Gastroesophageal sphincter (tissue), 4 donors: Measurements from ENCODE around the gene CACNA1A. TPM values are rescaled to one million over a fixed set of nuclear protein-coding genes. Genes with fewer than 3 reads are reported as not detected.

ENCODE experiments used
- ATAC-seq: fragments of 150-250 bp; one replicate; pipeline ENCODE4 v1.9.1; 2016; ENCODE audit warnings: mild to moderate bottlenecking, moderate library complexity
- H3K27ac ChIP-seq, 4 donors: fragments of 200-600 bp; sonication (generic) in 3 of 4; 1 replicate in 3 of 4; 2 replicates in 1 of 4; pipeline ENCODE4 v1.5.1; 2016 to 2019
- H3K27me3 ChIP-seq: fragments of 200-600 bp; sonication (generic); one replicate; pipeline ENCODE4 v1.5.1; 2019
- H3K36me3 ChIP-seq, 2 donors: fragments of 200-600 bp; sonication (generic); one replicate each; pipeline ENCODE4 v1.5.1; 2019; ENCODE audit warnings: control low read depth in 1 of 2
- H3K4me1 ChIP-seq, 3 donors: fragments of 200-600 bp; sonication (generic); 1 replicate in 2 of 3; 2 replicates in 1 of 3; pipeline ENCODE4 v1.5.1; 2016 to 2019; ENCODE audit warnings: control low read depth in 2 of 3
- H3K4me3 ChIP-seq, 2 donors: fragments of 200-600 bp; sonication (generic); one replicate each; pipeline ENCODE4 v1.5.1; 2019; ENCODE audit warnings: mild to moderate bottlenecking in 1 of 2, moderate library complexity in 1 of 2
- H3K9me3 ChIP-seq, 3 donors: fragments of 200-600 bp; sonication (generic); one replicate each; pipeline ENCODE4 v1.5.1; 2017 to 2019; ENCODE audit warnings: control low read depth in 2 of 3
- CTCF ChIP-seq, 4 experiments: fragments of 200-600 bp in 2 of 4; fragments of 450-650 bp in 2 of 4; sonication (generic) in 1 of 4; IDR thresholded peaks; one replicate each; pipeline ENCODE4 v1.5.1; 2017 to 2019; ENCODE audit warnings: antibody characterized with exemption in 4 of 4, mild to moderate bottlenecking in 2 of 4, moderate library complexity in 2 of 4
- EP300 ChIP-seq: sonication (generic); formaldehyde crosslinking; IDR thresholded peaks from one replicate; pipeline ENCODE4 v1.6.1; 2017; ENCODE audit warnings: antibody characterized with exemption, mild to moderate bottlenecking
- POLR2A ChIP-seq, 2 donors: fragments of 450-650 bp; IDR thresholded peaks; one replicate each; pipeline ENCODE4 v1.6.1; 2017; ENCODE audit warnings: antibody characterized with exemption in 2 of 2, mild to moderate bottlenecking in 2 of 2, moderate library complexity in 1 of 2
- POLR2AphosphoS5 ChIP-seq: sonication (generic); formaldehyde crosslinking; IDR thresholded peaks from one replicate; pipeline ENCODE4 v1.6.1; 2017; ENCODE audit warnings: antibody characterized with exemption
- WGBS, 2 donors: methylation state at CpG; one replicate each; pipeline ENCODE4 v1.1.5; 2018; ENCODE audit warnings: low coverage in 1 of 2; 5-methylcytosine and 5-hydroxymethylcytosine counted together
- total RNA-seq, 4 donors: library from RNA; depleted of rRNA; stranded (reverse); fragments of >200 nt; gene quantifications; one replicate each; pipeline ENCODE4 v1.1.0, GENCODE V29; 2016

Gene CACNA1A
- total RNA-seq, 4 donors from 2014 or later: 0.54 to 1.3 (median 0.93) TPM; not detected in 1

- Histone ChIP-seq H3K27ac (no peak overlapping the region), H3K4me1 (no peaks in the 10 kb centered on the region), H3K36me3 (no peaks in the 10 kb centered on the region), H3K27me3 (peaks cover 31% of the 10 kb centered on the region), H3K4me3 (no peak overlapping the region), H3K9me3 (peaks cover 0 to 5% (median 0%) of the 10 kb centered on the region in 3 donors)
- WGBS, 2 donors: 48% methylated on average over 2 of the region's 2 CpGs; no CpG with 5 or more reads in 1 of the 2 donors
- TF ChIP-seq POLR2AphosphoS5 (no peak), POLR2A (IDR thresholded peaks at IDR 0.05) (no peak), CTCF (IDR thresholded peaks at IDR 0.05) (no peak), EP300 (no peak)
- no peak for ATAC-seq
Observed at GRCh38 chr19:13255719-13256059, 250.6 kb downstream of the CACNA1A start.

DNA sequence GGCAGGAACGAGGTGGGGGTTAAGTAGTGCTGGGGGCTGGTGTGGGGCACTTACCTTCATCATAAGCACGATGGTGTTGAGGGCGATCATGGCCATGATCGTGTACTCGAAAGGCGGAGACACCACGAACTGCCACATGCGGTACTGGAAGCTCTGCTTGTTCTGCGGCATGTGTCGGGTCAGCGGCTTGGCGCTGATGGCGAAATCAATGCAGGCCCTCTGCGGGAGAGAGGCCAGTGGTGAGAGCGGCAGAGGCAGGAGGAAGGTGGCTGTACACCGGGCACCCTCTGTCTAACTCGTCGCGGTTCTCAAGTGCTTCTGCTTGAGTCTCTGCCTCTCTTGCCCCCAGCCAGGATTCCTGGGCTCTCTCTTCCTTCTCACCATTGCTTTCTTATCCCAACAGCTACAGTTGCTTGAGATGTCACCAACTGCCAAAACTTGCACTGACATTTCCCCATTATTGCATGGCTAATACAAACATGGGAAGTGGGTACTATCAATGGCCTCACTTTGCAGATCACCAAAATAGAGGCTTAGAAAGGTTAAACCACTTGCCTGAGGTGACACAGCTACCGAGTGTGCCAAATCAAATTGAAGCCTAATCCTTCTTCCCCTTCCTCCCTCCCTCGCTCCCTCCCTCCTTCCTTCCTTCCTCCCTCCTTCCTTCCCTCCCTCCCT, 251.1 kb downstream of the CACNA1A start:
- peaks cover 0 to 5% (median 0%) of the 10 kb centered on the region in 3 donors for H3K9me3 ChIP-seq
- H3K27ac ChIP-seq: no peak overlapping the region
- no peak for ATAC-seq
- WGBS, 2 donors: 84% methylated on average over 20 of the region's 21 CpGs; no CpG with 5 or more reads in 1 of the 2 donors
- TF ChIP-seq POLR2A (IDR thresholded peaks at IDR 0.05): no peak
- TF ChIP-seq CTCF (IDR thresholded peaks at IDR 0.05): no peak
- TF ChIP-seq POLR2AphosphoS5: no peak
- no peak for TF ChIP-seq EP300
- H3K27me3 ChIP-seq: peaks cover 31% of the 10 kb centered on the region
- no peak overlapping the region for H3K4me3 ChIP-seq
- H3K36me3 ChIP-seq: no peaks in the 10 kb centered on the region
- H3K4me1 ChIP-seq: no peaks in the 10 kb centered on the region

GRCh38 chr19:13252569-13253335, 253.5 kb downstream of the CACNA1A start:
- peaks cover 27% of the 10 kb centered on the region for H3K27me3 ChIP-seq
- no peak overlapping the region for H3K4me3 ChIP-seq
- ATAC-seq: no peak
- no peaks in the 10 kb centered on the region for H3K4me1 ChIP-seq
- no peaks in the 10 kb centered on the region for H3K36me3 ChIP-seq
- WGBS, 2 donors: 56 to 67% methylated on average over 7 to 8 of the region's 11 CpGs
- H3K27ac ChIP-seq: no peak overlapping the region
- no peak for TF ChIP-seq EP300
- TF ChIP-seq POLR2AphosphoS5: no peak
- no peak for TF ChIP-seq CTCF (IDR thresholded peaks at IDR 0.05)
- TF ChIP-seq POLR2A (IDR thresholded peaks at IDR 0.05): no peak
- peaks cover 0 to 5% (median 0%) of the 10 kb centered on the region in 3 donors for H3K9me3 ChIP-seq

DNA sequence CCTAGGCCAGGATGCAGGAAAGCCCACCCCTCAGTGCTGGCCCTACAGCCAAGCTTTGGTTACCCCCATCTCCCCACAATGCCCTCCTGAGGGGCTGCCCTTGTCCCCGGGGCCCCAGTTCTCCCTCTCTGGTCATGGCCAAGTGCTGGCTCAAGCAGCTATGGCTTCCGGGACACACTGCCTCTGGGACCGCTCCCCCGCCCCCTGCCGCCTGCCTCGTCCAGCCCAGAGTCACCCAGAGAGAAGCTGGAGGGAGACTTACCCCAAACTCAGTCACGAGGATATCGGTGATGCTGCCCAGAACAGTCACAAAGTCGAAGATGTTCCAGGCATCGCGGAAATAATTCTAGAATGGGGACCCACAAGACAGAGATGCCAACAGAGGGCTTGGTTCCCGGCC, 261.4 kb downstream of the CACNA1A start:
- Histone ChIP-seq H3K27ac (no peak overlapping the region), H3K4me3 (no peak overlapping the region), H3K36me3 (no peaks in the 10 kb centered on the region), H3K9me3 (no peaks in the 10 kb centered on the region), H3K4me1 (no peaks in the 10 kb centered on the region), H3K27me3 (peaks cover 5% of the 10 kb centered on the region)
- TF ChIP-seq POLR2AphosphoS5 (no peak), EP300 (no peak), CTCF (IDR thresholded peaks at IDR 0.05) (no peak), POLR2A (IDR thresholded peaks at IDR 0.05) (no peak)
- ATAC-seq: no peak
- 73 to 90% methylated on average over 2 to 6 of the region's 12 CpGs for WGBS, 2 donors
